ENCODE data around the gene TAS1R3.

Gene TAS1R3

DNA sequence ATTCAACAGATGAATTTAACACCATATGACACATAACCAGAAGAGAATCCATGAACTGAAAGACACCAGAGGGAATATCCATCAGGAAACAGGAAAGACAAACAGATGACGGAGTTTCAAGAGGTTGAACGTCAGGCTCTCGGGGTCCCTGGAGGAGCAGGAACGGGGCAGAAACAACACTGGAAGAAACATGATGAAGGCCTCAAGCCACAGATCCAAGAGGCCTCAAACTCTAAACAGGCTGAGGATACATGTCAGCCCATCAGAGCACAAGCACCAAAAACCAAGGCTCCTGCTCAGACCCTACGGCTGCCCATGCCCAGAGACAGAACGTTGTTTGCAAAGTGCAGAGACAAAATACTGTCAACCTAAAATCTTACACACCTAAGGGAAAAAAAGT is 13.7 kb upstream of the TAS1R3 start:
- Histone ChIP-seq H3K9me3 (ENCODE audit: control insufficient read depth in 2 of 2, low read length in 2 of 2) (no peaks in the 10 kb centered on the region), H3K27ac (ENCODE audit: low read depth in 2 of 2, low read length in 2 of 2) (no peak overlapping the region), H3K27me3 (ENCODE audit: control insufficient read depth in 2 of 2, insufficient read depth in 2 of 2, low read length in 2 of 2) (no peaks in the 10 kb centered on the region), H3K4me1 (ENCODE audit: control insufficient read depth in 2 of 2, insufficient read depth in 2 of 2, low read length in 2 of 2) (peaks cover 2 to 5% of the 10 kb centered on the region in 2 donors), H3K36me3 (ENCODE audit: control insufficient read depth in 2 of 2, insufficient read depth in 2 of 2, low read length in 2 of 2) (peaks cover 29 to 44% of the 10 kb centered on the region in 2 donors), H3K4me3 (ENCODE audit: low read length in 2 of 2) (no peak overlapping the region), H3K9ac (ENCODE audit: low read depth in 1 of 2, low read length in 2 of 2) (no peak overlapping the region)

DNA sequence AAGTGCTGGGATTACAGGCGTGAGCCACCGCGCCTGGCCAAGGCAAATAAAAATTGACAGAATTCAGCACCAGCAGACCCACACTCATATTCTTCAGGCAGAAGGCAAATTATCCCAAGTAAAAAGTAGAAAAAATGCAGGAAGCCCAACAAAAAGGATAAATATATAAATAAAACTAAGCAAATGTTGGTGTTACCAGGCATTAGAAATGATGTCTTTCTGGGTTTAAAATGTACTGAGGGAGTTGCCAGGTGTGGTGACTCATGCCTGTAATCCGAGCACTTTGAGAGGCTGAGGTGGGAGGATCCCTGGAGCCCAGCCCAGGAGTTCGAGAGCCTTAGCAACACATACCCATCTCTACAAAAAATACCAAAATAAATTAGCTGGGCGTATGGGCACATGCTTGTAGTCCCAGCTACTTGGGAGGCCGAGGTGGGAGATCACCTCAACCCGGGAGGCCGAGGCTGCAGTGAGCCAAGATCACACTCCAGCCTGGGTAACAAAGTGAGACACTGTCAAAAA is 12.9 kb upstream of the TAS1R3 start:
- Histone ChIP-seq H3K27ac (ENCODE audit: low read depth in 2 of 2, low read length in 2 of 2) (no peak overlapping the region), H3K4me1 (ENCODE audit: control insufficient read depth in 2 of 2, insufficient read depth in 2 of 2, low read length in 2 of 2) (peaks cover 2 to 11% of the 10 kb centered on the region in 2 donors), H3K27me3 (ENCODE audit: control insufficient read depth in 2 of 2, insufficient read depth in 2 of 2, low read length in 2 of 2) (no peaks in the 10 kb centered on the region), H3K4me3 (ENCODE audit: low read length in 2 of 2) (no peak overlapping the region), H3K36me3 (ENCODE audit: control insufficient read depth in 2 of 2, insufficient read depth in 2 of 2, low read length in 2 of 2) (peaks cover 22 to 38% of the 10 kb centered on the region in 2 donors), H3K9ac (ENCODE audit: low read depth in 1 of 2, low read length in 2 of 2) (no peak overlapping the region), H3K9me3 (ENCODE audit: control insufficient read depth in 2 of 2, low read length in 2 of 2) (no peaks in the 10 kb centered on the region)

DNA sequence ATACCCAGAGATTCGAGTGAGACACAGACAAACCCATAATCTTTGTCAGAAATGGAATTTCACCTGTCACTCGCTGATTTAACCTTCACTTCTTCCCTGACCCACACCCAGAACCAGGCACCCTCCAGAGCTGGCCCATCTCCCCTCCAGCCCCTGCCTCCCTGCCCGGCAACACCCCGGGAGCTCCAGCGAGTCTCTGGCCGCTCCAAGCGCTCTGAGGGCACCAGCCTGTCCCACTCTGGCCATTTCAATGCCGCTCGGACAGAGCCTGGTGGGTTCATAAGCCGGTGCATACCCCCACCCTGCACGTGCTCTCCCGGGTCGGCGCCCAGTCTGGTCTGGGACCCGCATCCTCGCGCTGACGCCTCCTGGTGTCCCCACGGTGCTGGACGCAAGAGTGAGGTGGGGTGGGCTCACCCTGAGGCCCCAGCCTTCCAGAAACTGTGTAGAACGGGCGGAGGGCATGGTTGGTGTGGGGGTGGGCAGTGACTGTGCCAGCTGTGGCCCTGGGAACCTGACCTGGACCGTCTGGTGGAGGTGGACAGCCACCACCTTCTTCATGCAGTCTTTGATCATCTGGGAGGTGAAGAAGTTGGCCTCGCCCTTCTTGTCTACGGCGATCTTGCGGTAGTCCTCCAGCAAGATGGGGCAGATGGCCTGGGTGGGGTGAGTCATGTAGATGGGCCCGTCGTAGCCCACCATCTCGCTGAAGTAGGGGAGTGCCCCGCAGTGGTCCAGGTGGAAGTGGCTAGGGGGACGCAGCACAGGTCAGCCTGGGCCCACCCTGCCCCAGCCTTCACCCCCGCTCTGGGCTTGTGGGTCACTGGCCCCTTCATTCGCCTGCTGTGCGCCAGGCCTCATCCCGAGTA is 12.1 kb upstream of the TAS1R3 start:
- Histone ChIP-seq H3K4me3 (ENCODE audit: low read length in 2 of 2) (no peak overlapping the region), H3K27ac (ENCODE audit: low read depth in 2 of 2, low read length in 2 of 2) (no peak overlapping the region), H3K9ac (ENCODE audit: low read depth in 1 of 2, low read length in 2 of 2) (no peak overlapping the region), H3K4me1 (ENCODE audit: control insufficient read depth in 2 of 2, insufficient read depth in 2 of 2, low read length in 2 of 2) (peaks cover 5 to 16% of the 10 kb centered on the region in 2 donors), H3K36me3 (ENCODE audit: control insufficient read depth in 2 of 2, insufficient read depth in 2 of 2, low read length in 2 of 2) (peaks cover 14 to 30% of the 10 kb centered on the region in 2 donors), H3K27me3 (ENCODE audit: control insufficient read depth in 2 of 2, insufficient read depth in 2 of 2, low read length in 2 of 2) (no peaks in the 10 kb centered on the region), H3K9me3 (ENCODE audit: control insufficient read depth in 2 of 2, low read length in 2 of 2) (no peaks in the 10 kb centered on the region)

DNA sequence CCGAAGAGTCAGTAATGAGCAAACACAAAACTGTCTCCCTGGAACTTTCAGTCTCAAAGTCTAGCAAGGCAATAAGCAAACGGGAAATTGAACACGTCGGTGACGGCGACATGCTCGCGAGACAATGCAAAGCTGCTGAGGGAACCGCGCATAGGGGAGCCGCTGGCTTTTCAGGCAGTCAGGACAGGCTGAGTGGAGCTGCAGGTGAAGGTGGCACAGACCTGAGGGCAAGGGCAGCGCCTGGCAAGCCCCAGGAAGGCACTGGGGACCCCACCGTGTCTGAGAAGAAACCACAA is 11.5 kb upstream of the TAS1R3 start:
- Histone ChIP-seq H3K4me1 (ENCODE audit: control insufficient read depth in 2 of 2, insufficient read depth in 2 of 2, low read length in 2 of 2) (peaks cover 5 to 16% of the 10 kb centered on the region in 2 donors), H3K27me3 (ENCODE audit: control insufficient read depth in 2 of 2, insufficient read depth in 2 of 2, low read length in 2 of 2) (no peaks in the 10 kb centered on the region), H3K9me3 (ENCODE audit: control insufficient read depth in 2 of 2, low read length in 2 of 2) (no peaks in the 10 kb centered on the region), H3K4me3 (ENCODE audit: low read length in 2 of 2) (no peak overlapping the region), H3K27ac (ENCODE audit: low read depth in 2 of 2, low read length in 2 of 2) (no peak overlapping the region), H3K9ac (ENCODE audit: low read depth in 1 of 2, low read length in 2 of 2) (no peak overlapping the region), H3K36me3 (ENCODE audit: control insufficient read depth in 2 of 2, insufficient read depth in 2 of 2, low read length in 2 of 2) (peaks cover 8 to 24% of the 10 kb centered on the region in 2 donors)

DNA sequence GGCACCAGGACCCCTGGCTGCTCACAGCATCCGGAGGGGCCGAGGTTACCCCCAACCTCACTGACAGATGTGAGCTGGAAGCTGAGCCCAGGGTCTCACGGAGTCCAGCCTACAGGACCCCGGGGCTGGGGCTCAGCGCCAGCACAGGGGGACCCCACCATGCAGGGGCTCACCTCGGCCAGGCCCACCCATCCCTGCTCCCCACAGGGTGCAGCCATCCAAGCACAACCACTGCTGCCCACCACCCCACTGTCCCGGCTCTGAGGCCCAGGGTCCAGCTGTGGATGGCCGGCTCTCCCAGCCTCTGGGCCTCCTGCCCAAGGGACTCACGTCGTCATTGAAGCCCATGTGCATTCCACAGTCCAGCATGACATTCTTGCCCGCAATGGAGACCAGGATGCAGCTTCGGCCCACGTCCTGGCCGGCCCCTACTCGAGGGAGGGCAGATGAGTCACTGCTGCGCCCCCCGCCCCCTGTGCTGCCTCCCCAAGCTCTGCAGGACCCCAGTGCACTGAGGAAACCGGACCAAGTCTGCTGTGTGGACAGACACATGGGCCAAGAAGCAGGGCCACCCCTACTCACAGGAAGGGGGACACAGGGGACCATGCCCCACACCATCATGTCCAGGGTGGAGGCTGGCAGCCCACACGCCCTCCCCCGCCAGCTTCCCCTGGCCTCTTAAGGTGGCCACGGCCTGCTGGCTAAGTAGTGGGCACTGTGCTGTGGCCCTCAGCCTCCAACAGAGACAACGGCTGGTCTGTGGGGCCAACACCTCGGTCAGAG is 10.2 kb upstream of the TAS1R3 start:
- H3K9me3 ChIP-seq (ENCODE audit: control insufficient read depth in 2 of 2, low read length in 2 of 2) = no peaks in the 10 kb centered on the region
- no peak overlapping the region for H3K4me3 ChIP-seq (ENCODE audit: low read length in 2 of 2)
- H3K4me1 ChIP-seq (ENCODE audit: control insufficient read depth in 2 of 2, insufficient read depth in 2 of 2, low read length in 2 of 2) = peaks cover 12 to 24% of the 10 kb centered on the region in 2 donors
- no peak overlapping the region for H3K27ac ChIP-seq (ENCODE audit: low read depth in 2 of 2, low read length in 2 of 2)
- peaks cover 2 to 19% of the 10 kb centered on the region in 2 donors for H3K36me3 ChIP-seq (ENCODE audit: control insufficient read depth in 2 of 2, insufficient read depth in 2 of 2, low read length in 2 of 2)
- no peaks in the 10 kb centered on the region for H3K27me3 ChIP-seq (ENCODE audit: control insufficient read depth in 2 of 2, insufficient read depth in 2 of 2, low read length in 2 of 2)
- no peak overlapping the region for H3K9ac ChIP-seq (ENCODE audit: low read depth in 1 of 2, low read length in 2 of 2)

DNA sequence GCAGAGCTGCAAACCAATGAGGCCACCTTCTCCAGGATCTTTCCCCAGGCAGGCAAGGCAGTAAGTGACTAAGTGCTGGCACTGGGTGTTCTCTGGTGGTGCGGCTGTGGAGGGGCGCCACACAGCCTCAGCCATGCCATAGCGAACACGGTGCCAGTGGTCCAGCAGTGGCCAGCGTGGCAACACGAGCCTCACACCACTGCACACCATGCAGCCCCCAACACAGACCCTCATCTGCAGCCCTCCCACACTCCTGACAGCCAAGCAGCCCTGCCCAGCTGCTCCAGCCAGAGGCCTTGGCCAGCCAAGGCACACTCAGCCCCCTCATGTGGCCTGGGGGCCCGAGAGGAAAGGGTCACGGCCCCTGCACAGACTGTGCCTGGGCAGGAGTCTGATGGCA is 9.6 kb upstream of the TAS1R3 start:
- H3K27me3 ChIP-seq (ENCODE audit: control insufficient read depth in 2 of 2, insufficient read depth in 2 of 2, low read length in 2 of 2) = no peaks in the 10 kb centered on the region
- H3K4me1 ChIP-seq (ENCODE audit: control insufficient read depth in 2 of 2, insufficient read depth in 2 of 2, low read length in 2 of 2) = peaks cover 18 to 29% of the 10 kb centered on the region in 2 donors
- H3K9ac ChIP-seq (ENCODE audit: low read depth in 1 of 2, low read length in 2 of 2) = no peak overlapping the region
- peaks cover 2 to 19% of the 10 kb centered on the region in 2 donors for H3K36me3 ChIP-seq (ENCODE audit: control insufficient read depth in 2 of 2, insufficient read depth in 2 of 2, low read length in 2 of 2)
- no peaks in the 10 kb centered on the region for H3K9me3 ChIP-seq (ENCODE audit: control insufficient read depth in 2 of 2, low read length in 2 of 2)
- H3K4me3 ChIP-seq (ENCODE audit: low read length in 2 of 2) = no peak overlapping the region
- no peak overlapping the region for H3K27ac ChIP-seq (ENCODE audit: low read depth in 2 of 2, low read length in 2 of 2)

DNA sequence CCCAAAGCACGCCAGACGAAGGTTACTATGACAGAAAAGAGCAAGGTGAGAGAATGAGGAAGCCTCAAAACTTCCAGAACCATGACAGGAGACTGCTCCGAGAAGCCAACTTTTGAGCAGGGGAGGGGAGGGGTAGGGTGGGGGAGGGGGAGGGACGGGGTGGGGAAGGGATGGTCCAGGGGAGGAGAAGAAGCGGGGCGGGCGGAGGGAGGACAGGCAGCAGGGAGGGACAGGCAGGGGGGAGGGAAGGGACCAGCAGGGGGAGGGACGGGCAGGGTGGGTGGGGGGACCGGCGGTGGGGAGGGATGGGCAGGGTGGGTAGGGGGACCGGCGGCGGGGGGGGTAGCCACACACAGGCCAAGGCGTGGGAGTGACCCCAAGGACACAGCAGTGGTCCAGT is 8.7 kb upstream of the TAS1R3 start:
- no peak overlapping the region for H3K27ac ChIP-seq (ENCODE audit: low read depth in 2 of 2, low read length in 2 of 2)
- peaks cover 7 to 18% of the 10 kb centered on the region in 2 donors for H3K36me3 ChIP-seq (ENCODE audit: control insufficient read depth in 2 of 2, insufficient read depth in 2 of 2, low read length in 2 of 2)
- no peak overlapping the region for H3K9ac ChIP-seq (ENCODE audit: low read depth in 1 of 2, low read length in 2 of 2)
- H3K4me1 ChIP-seq (ENCODE audit: control insufficient read depth in 2 of 2, insufficient read depth in 2 of 2, low read length in 2 of 2) = peaks cover 20 to 29% of the 10 kb centered on the region in 2 donors
- H3K27me3 ChIP-seq (ENCODE audit: control insufficient read depth in 2 of 2, insufficient read depth in 2 of 2, low read length in 2 of 2) = no peaks in the 10 kb centered on the region
- no peaks in the 10 kb centered on the region for H3K9me3 ChIP-seq (ENCODE audit: control insufficient read depth in 2 of 2, low read length in 2 of 2)
- H3K4me3 ChIP-seq (ENCODE audit: low read length in 2 of 2) = no peak overlapping the region

DNA sequence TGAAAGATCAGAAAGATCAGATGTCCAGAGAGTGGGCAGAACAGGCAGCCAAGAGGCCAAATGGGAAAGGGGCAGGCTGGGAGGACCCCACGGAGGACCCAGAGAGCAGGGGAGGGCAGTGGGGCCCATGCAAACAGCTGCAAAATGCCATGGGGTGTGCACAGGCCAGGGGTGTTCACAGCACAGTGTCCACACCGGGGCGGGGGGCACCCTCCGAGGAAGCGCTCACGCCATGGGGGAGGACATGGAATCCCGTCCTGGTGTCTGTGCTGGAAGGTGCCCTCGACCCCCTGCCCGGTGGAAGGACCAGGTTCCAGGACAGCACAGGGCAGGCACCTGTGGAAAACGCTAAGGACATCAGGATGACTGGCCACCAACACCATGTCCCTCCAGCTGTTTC is 8.1 kb upstream of the TAS1R3 start:
- Histone ChIP-seq H3K9me3 (ENCODE audit: control insufficient read depth in 2 of 2, low read length in 2 of 2) (no peaks in the 10 kb centered on the region), H3K9ac (ENCODE audit: low read depth in 1 of 2, low read length in 2 of 2) (no peak overlapping the region), H3K36me3 (ENCODE audit: control insufficient read depth in 2 of 2, insufficient read depth in 2 of 2, low read length in 2 of 2) (peaks cover 12 to 15% of the 10 kb centered on the region in 2 donors), H3K27me3 (ENCODE audit: control insufficient read depth in 2 of 2, insufficient read depth in 2 of 2, low read length in 2 of 2) (no peaks in the 10 kb centered on the region), H3K4me1 (ENCODE audit: control insufficient read depth in 2 of 2, insufficient read depth in 2 of 2, low read length in 2 of 2) (peaks cover 20 to 27% of the 10 kb centered on the region in 2 donors), H3K4me3 (ENCODE audit: low read length in 2 of 2) (no peak overlapping the region), H3K27ac (ENCODE audit: low read depth in 2 of 2, low read length in 2 of 2) (no peak overlapping the region)

DNA sequence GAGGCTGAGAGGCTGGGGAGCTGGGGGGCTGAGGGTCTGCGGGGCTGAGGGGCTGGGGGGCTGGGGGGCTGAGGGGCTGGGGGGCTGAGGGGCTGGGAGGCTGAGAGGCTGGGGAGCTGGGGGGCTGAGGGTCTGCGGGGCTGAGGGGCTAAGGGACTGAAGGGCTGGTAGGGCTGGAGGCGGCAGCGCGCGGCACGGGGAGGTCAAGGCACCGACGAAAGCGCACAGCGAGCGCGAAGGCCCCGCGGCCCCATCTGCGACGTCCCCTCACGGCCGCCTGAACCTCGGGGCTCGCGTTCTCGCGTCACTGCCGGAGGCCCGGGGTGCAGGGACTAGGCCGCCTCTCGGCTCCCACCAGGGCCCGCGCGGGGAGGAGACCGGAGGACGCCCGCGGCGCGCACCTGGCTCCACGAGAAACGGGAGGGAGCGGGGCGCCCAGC is 7.0 kb upstream of the TAS1R3 start:
- peak overlapping the region; percentile 65 to 71 for H3K27ac ChIP-seq (ENCODE audit: low read depth in 2 of 2, low read length in 2 of 2)
- H3K9me3 ChIP-seq (ENCODE audit: control insufficient read depth in 2 of 2, low read length in 2 of 2) = no peaks in the 10 kb centered on the region
- peaks cover 12% of the 10 kb centered on the region in 2 donors for H3K36me3 ChIP-seq (ENCODE audit: control insufficient read depth in 2 of 2, insufficient read depth in 2 of 2, low read length in 2 of 2)
- H3K4me1 ChIP-seq (ENCODE audit: control insufficient read depth in 2 of 2, insufficient read depth in 2 of 2, low read length in 2 of 2) = peaks cover 20 to 25% of the 10 kb centered on the region in 2 donors
- H3K27me3 ChIP-seq (ENCODE audit: control insufficient read depth in 2 of 2, insufficient read depth in 2 of 2, low read length in 2 of 2) = no peaks in the 10 kb centered on the region
- H3K4me3 ChIP-seq (ENCODE audit: low read length in 2 of 2) = peak overlapping the region; percentile 76 to 84
- peak overlapping the region; percentile 75 to 90 for H3K9ac ChIP-seq (ENCODE audit: low read depth in 1 of 2, low read length in 2 of 2)

Measured in mucosa of rectum (tissue), 2 donors.